Stimulated activated CD8-positive, alpha-beta memory T cell treated with anti-CD3 and anti-CD28 coated beads, Interleukin-12 subunit alpha, Interleukin-12 subunit beta, amount 100 ng/mL, for 24 hours (primary cell): ENCODE data around the gene CADM1.

Source experiments
- DNase-seq: peaks from one replicate; pipeline ENCODE4 v3.0.0-alpha.2; 2020; ENCODE audit errors: extremely low read depth

Gene CADM1

GRCh38 chr11:115398333-115399080 is 105.7 kb downstream of the CADM1 start:
- no peak for DNase-seq

- no peak for DNase-seq
These were observed 107.7 kb downstream of the CADM1 start for GRCh38 chr11:115396533-115396932.

GRCh38 chr11:115393950-115394349 is 110.3 kb downstream of the CADM1 start:
- no peak for DNase-seq

- no peak for DNase-seq
These were observed 112.6 kb downstream of the CADM1 start for GRCh38 chr11:115391598-115391997.

GRCh38 chr11:115391160-115391559 is 113.1 kb downstream of the CADM1 start:
- no peak for DNase-seq

GRCh38 chr11:115390441-115390840 is 113.8 kb downstream of the CADM1 start:
- no peak for DNase-seq

DNA sequence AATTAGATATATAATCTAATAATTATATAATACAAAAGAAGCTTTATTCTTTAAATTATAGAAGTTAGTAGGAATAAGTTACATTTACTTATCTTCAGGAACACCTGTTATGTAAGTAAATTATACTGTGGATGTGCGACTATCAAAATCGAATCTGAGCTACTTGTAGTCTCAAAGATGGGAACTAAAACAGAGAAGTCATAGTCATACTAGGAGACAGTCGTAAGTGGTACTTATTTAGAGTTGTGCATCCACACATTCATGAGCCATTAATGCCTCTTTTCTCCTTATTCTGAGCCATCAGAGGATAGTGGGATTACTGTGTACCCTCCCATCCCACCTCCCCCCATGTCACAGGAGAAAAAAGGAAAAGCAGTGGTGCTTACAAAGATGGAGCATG is 114.4 kb downstream of the CADM1 start:
- DNase-seq, result no peak

GRCh38 chr11:115385226-115385625 is 119.0 kb downstream of the CADM1 start:
- DNase-seq, result no peak

DNA sequence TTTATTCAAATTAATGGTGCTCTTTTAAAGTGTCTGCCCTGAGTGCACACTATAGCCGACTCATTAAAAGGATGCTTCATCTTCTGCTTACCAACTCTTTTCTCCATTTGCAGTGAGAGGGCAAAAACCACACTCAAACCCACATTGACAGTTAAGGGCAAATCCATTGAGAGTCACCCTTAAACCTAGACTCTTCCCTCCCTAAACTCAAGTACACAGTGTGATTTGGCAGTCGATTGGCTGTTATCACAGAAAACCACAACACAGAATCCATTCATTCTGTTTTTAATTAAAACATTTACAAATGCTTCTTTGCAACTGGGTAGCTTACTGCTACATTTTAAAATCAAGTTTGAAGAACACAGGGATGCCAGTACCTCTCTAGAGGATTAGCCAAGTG is 120.0 kb downstream of the CADM1 start:
- DNase-seq, result no peak

- DNase-seq, result no peak
These were observed 120.8 kb downstream of the CADM1 start for GRCh38 chr11:115383431-115383830.

DNA sequence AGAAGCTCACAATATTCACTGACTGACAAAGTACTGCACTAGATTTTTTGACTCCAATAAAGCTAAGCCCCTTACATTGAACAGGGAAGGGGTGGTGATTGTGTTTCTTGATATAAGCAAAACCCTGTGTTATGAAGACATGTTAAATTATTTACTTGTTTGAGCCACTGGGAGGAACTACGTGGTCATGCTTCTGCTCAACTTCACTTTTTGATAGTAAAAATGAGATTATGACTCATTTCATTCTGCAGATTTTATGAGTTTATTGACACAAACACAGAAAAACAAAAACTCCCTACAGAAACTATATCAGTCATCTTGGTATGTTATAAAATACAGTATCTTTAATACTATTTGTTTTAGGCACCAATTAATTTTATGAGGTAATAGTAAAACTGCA is 124.7 kb downstream of the CADM1 start:
- no peak for DNase-seq

GRCh38 chr11:115378557-115378956 is 125.7 kb downstream of the CADM1 start:
- DNase-seq, result no peak

DNA sequence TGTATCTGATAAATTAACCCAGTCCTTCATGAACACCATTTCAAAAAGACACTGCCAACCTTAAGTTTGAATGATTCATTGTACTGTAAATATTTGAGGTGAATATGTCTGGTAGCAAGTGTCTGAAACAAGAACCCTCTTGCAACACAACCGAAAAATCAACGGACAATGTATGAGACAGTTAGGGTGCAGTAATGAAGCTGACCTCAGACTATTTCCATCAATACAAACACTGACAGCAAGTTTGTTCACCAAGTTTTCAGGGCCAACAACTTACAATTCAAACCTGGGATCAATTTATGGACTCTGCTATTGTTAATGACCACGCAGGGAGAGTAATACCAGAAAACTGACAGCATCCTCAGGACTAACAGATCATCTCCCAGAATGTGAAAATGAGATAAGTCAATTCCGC is 126.3 kb downstream of the CADM1 start:
- no peak for DNase-seq

GRCh38 chr11:115368616-115369015 is 135.6 kb downstream of the CADM1 start:
- no peak for DNase-seq

DNA sequence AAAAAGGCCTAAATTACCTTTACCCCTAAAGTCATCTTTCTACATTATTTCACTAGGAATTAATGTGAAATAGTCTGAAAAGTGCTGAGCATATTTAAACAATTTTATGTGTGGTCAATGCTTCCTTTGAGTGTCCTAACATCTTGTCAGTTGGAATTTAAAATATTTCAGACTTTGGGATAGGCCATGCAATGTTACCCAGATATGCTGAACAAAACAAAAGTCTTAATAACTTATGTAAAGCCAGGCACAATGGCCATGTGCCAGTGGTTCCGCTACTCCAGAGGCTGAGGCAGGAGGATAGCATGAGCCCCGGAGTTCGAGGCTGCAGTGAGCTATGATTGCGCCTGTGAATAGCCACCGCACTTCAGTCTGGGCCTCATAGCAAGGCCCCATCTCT is 137.4 kb downstream of the CADM1 start:
- no peak for DNase-seq

GRCh38 chr11:115365907-115366306 is 138.3 kb downstream of the CADM1 start:
- DNase-seq, result no peak

DNA sequence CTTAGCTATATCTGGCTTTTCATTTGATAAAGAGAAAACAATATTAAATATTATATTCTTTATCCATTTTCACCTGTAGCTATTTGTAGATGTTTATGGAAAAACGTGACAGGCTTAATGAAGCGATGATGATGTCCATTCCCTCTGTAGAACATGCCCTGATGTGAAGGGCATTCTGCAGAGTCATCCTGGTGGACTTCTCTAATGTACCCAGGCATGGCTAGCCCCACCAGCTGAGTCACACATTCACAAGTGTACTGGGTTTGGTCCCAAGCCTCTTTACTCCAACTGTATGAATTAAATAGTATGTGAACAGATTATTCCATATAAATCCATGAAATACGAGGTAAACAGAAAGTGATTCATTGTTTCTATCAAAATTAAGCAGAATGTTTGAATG is 139.3 kb downstream of the CADM1 start:
- no peak for DNase-seq

GRCh38 chr11:115363921-115364320 is 140.3 kb downstream of the CADM1 start:
- no peak for DNase-seq

DNA sequence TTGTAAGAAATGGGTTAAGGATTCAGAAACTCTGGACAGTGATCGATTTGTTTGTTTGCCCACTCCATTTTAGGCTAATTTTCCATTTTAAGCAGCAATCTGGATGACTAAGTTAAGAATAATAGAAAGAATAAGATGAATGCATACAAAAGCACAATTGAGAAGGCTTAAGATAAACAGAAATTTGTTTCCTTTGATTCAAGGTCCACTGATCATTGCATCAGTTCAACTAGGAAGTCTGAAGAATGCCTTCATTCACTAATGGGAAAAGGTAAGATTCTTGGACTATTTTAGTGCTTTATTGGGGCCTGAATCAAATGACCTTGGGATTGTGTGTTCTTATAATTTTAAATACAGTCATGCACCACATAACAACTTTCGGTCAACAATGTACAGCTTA is 140.8 kb downstream of the CADM1 start:
- DNase-seq, result no peak

DNA sequence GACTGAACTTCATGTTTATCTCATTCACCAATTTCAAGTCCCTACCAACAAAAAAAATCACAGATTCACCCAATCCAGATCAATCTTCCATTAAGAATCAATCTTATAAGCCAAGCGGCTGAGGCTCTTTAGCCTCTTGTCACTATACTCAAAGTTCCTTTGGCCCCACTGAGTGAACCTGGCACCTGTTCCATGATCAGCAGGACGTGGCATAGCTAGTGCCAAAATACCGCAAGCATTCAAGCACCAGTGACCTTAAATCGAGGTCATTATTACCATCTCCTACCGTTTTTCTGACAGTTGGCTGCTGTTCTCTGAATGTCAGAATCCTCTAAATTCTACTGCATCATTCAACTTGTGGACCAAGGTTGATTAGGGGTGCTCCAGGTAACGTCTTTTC is 141.2 kb downstream of the CADM1 start:
- DNase-seq, result no peak

DNA sequence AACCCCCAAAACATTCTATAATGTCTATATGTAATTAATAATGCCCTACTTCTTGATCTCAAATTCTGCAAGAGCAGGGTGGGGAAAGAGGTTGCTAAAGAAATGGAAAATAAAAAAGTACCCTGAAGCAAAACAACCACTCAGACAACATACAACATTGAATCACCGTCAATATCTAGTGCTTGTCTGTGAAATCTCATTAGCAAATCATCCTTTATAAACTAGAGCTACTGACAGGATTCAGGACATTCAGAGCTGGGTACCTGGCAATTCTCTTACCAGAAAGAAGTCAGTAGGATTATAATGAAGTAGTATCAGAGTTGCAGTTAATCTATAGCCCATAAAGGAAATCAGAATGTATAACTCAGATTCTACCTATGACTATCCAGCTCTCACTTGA is 143.2 kb downstream of the CADM1 start:
- no peak for DNase-seq

DNA sequence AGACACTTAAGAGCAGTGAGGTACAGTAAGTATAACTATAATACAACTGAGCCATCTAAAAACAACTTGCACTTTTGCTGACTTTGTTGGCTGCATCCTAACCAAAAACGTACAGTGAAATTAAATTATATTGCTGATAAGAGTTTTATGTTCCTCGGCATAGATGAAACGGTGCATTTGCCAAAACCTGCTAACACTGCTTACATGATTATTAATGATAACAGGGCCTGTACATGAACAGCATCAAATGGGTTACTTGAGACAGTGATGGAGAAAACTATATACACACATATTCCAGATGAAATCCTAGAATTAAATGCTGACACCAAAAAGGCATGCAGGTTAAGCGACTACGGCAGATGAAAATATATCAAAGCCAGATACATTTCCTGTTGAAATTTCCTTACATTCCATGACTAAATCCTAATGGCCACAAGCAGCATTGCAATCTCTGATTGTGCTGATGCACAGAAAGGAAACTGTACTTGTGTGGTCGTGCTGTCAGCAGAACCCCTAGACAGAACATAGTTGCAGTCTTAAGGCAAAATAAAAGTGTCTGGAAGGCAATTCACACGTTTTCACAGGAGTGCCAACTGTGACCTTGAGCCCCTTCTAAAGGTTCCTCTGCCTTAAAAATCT is 143.9 kb downstream of the CADM1 start:
- no peak for DNase-seq

- no peak for DNase-seq
These were observed 147.1 kb downstream of the CADM1 start for GRCh38 chr11:115357066-115357465.
